ENCODE results near the gene EXOC8. TPM values are rescaled to one million over a fixed set of nuclear protein-coding genes. Genes with fewer than 3 reads are reported as not detected.

The EXOC8 gene
- total RNA-seq, 2 experiments from 2014 or later = 14.8 to 17.4 TPM

- no peak overlapping the region for H3K4me3 ChIP-seq (ENCODE audit: low read depth, low read length, poor library complexity, severe bottlenecking)
- H3K4me2 ChIP-seq (ENCODE audit: low read length) = no peak overlapping the region
- no TSS peak for BruUV-seq (replicated peaks)
- POLR2A ChIA-PET = interaction anchor here (1.4 kb wide), 1 partner anchor 11 kb away, joined by 3 read pairs; the partner anchor contains the start of genes EXOC8 and SPRTN
- H3K9me2 ChIP-seq (ENCODE audit: insufficient read depth, low read length) = no peaks in the 10 kb centered on the region
- intact Hi-C loops (cut with micrococcal nuclease; ENCODE audit: unreplicated experiment) = no loop called here
- no peak for DNase-seq (ENCODE audit: low spot score)
- H2AFZ ChIP-seq (ENCODE audit: low read length) = no peak overlapping the region
- H3K27ac ChIP-seq (ENCODE audit: low read depth, low read length, poor library complexity, severe bottlenecking) = no peak overlapping the region
- CTCF ChIA-PET (ENCODE audit: unreplicated experiment) = no interaction called here
- H3K9me3 ChIP-seq (ENCODE audit: low read length) = no peaks in the 10 kb centered on the region
- H3K79me2 ChIP-seq (ENCODE audit: insufficient read depth, low read depth, low read length) = no peaks in the 10 kb centered on the region
- TF ChIP-seq EZH2phosphoT487 (IDR thresholded peaks at IDR 0.05; ENCODE audit: borderline replicate concordance, low read depth, low read length) (no peak), CTCF (conservative IDR thresholded peaks at IDR 0.05; ENCODE audit: low read length) (no peak)
- no peaks in the 10 kb centered on the region for H4K20me1 ChIP-seq (ENCODE audit: insufficient read depth, low read length)
- H3K4me1 ChIP-seq (ENCODE audit: insufficient read depth, low read length, poor library complexity, severe bottlenecking) = no peaks in the 10 kb centered on the region
- peaks cover 90% of the 10 kb centered on the region for H3K36me3 ChIP-seq (ENCODE audit: insufficient read depth, low read length)
Observed at GRCh38 chr1:231348442-231348841, 10.8 kb upstream of the EXOC8 start.

GRCh38 chr1:231347961-231348360 is 10.3 kb upstream of the EXOC8 start:
- Histone ChIP-seq H4K20me1 (ENCODE audit: insufficient read depth, low read length) (no peaks in the 10 kb centered on the region), H3K27ac (ENCODE audit: low read depth, low read length, poor library complexity, severe bottlenecking) (no peak overlapping the region), H3K36me3 (ENCODE audit: insufficient read depth, low read length) (peaks cover 90% of the 10 kb centered on the region), H3K79me2 (ENCODE audit: insufficient read depth, low read depth, low read length) (no peaks in the 10 kb centered on the region), H2AFZ (ENCODE audit: low read length) (no peak overlapping the region), H3K4me3 (ENCODE audit: low read depth, low read length, poor library complexity, severe bottlenecking) (no peak overlapping the region), H3K9me3 (ENCODE audit: low read length) (no peaks in the 10 kb centered on the region), H3K4me2 (ENCODE audit: low read length) (no peak overlapping the region), H3K4me1 (ENCODE audit: insufficient read depth, low read length, poor library complexity, severe bottlenecking) (no peaks in the 10 kb centered on the region), H3K9me2 (ENCODE audit: insufficient read depth, low read length) (no peaks in the 10 kb centered on the region)
- ChIA-PET CTCF (ENCODE audit: unreplicated experiment) (no interaction called here), POLR2A (interaction anchor here (1.4 kb wide), 1 partner anchor 10 kb away, joined by 3 read pairs; the partner anchor contains the start of genes EXOC8 and SPRTN)
- intact Hi-C loops (cut with micrococcal nuclease; ENCODE audit: unreplicated experiment) = no loop called here
- DNase-seq (ENCODE audit: low spot score) = no peak
- TF ChIP-seq EZH2phosphoT487 (IDR thresholded peaks at IDR 0.05; ENCODE audit: borderline replicate concordance, low read depth, low read length) (no peak), CTCF (conservative IDR thresholded peaks at IDR 0.05; ENCODE audit: low read length) (no peak)
- BruUV-seq (replicated peaks) = no TSS peak

- Histone ChIP-seq H3K4me1 (ENCODE audit: insufficient read depth, low read length, poor library complexity, severe bottlenecking) (peaks cover 20% of the 10 kb centered on the region), H2AFZ (ENCODE audit: low read length) (no peak overlapping the region), H3K4me3 (ENCODE audit: low read depth, low read length, poor library complexity, severe bottlenecking) (no peak overlapping the region), H3K27ac (ENCODE audit: low read depth, low read length, poor library complexity, severe bottlenecking) (no peak overlapping the region), H3K79me2 (ENCODE audit: insufficient read depth, low read depth, low read length) (peaks cover 52% of the 10 kb centered on the region), H3K4me2 (ENCODE audit: low read length) (no peak overlapping the region), H3K9me2 (ENCODE audit: insufficient read depth, low read length) (no peaks in the 10 kb centered on the region), H4K20me1 (ENCODE audit: insufficient read depth, low read length) (peaks cover 20% of the 10 kb centered on the region), H3K9me3 (ENCODE audit: low read length) (no peaks in the 10 kb centered on the region), H3K36me3 (ENCODE audit: insufficient read depth, low read length) (peaks cover 51% of the 10 kb centered on the region)
- ChIA-PET CTCF (ENCODE audit: unreplicated experiment) (interaction anchor here (0.6 kb wide), 1 partner anchor 84 kb away, joined by 5 read pairs; no protein-coding TSS in a partner anchor), POLR2A (interaction anchor here (0.6 to 1.4 kb wide), 5 partner anchors 9 to 259 kb away, joined by 3 to 6 read pairs (median 4); no protein-coding TSS in a partner anchor)
- TF ChIP-seq EZH2phosphoT487 (IDR thresholded peaks at IDR 0.05; ENCODE audit: borderline replicate concordance, low read depth, low read length) (no peak), CTCF (conservative IDR thresholded peaks at IDR 0.05; ENCODE audit: low read length) (no peak)
- no peak for DNase-seq (ENCODE audit: low spot score)
- intact Hi-C loops (cut with micrococcal nuclease; ENCODE audit: unreplicated experiment) = no loop called here
- BruUV-seq (replicated peaks) = no TSS peak
Observed at GRCh38 chr1:231340328-231341013, 2.8 kb upstream of the EXOC8 start.
